ENCODE results near the gene MRPS35. TPM values are rescaled to one million over a fixed set of nuclear protein-coding genes. Genes with fewer than 3 reads are reported as not detected.

The MRPS35 gene
- polyA plus RNA-seq, 1 experiment, result 66.6 TPM

- POLR2A ChIA-PET, result interaction anchor here (1.3 kb wide), 1 partner anchor 15 kb away, joined by 6 read pairs; the partner anchor contains the start of genes KLHL42 and MANSC4
- CTCF ChIA-PET, result interaction anchor here (2.2 kb wide), 1 partner anchor 26 kb away, joined by 8 read pairs; no protein-coding TSS in a partner anchor
- no peak for DNase-seq (ENCODE audit: low read depth, low spot score)
- H3K9me3 ChIP-seq (ENCODE audit: control insufficient read depth, insufficient read depth, low read length), result no peaks in the 10 kb centered on the region
- H3K27ac ChIP-seq (ENCODE audit: low read depth, low read length), result no peak overlapping the region
- TF ChIP-seq, protein P1, sequence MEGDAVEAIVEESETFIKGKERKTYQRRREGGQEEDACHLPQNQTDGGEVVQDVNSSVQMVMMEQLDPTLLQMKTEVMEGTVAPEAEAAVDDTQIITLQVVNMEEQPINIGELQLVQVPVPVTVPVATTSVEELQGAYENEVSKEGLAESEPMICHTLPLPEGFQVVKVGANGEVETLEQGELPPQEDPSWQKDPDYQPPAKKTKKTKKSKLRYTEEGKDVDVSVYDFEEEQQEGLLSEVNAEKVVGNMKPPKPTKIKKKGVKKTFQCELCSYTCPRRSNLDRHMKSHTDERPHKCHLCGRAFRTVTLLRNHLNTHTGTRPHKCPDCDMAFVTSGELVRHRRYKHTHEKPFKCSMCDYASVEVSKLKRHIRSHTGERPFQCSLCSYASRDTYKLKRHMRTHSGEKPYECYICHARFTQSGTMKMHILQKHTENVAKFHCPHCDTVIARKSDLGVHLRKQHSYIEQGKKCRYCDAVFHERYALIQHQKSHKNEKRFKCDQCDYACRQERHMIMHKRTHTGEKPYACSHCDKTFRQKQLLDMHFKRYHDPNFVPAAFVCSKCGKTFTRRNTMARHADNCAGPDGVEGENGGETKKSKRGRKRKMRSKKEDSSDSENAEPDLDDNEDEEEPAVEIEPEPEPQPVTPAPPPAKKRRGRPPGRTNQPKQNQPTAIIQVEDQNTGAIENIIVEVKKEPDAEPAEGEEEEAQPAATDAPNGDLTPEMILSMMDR (IDR thresholded peaks at IDR 0.05; ENCODE audit: low read depth, low read length), result no peak
- H3K4me3 ChIP-seq (ENCODE audit: low read depth, low read length), result no peak overlapping the region
- H3K27me3 ChIP-seq (ENCODE audit: control insufficient read depth, insufficient read depth, low read length), result no peaks in the 10 kb centered on the region
Observed at GRCh38 chr12:27794818-27795584, 84.4 kb downstream of the MRPS35 start.

GRCh38 chr12:27796128-27796527 lies 85.5 kb downstream of the MRPS35 start:
- H3K4me3 ChIP-seq (ENCODE audit: low read depth, low read length), result no peak overlapping the region
- ChIA-PET CTCF (interaction anchor here (2.2 kb wide), 1 partner anchor 25 kb away, joined by 8 read pairs; no protein-coding TSS in a partner anchor), POLR2A (no interaction called here)
- no peak for DNase-seq (ENCODE audit: low read depth, low spot score)
- H3K9me3 ChIP-seq (ENCODE audit: control insufficient read depth, insufficient read depth, low read length), result no peaks in the 10 kb centered on the region
- TF ChIP-seq, protein P1 (IDR thresholded peaks at IDR 0.05; ENCODE audit: low read depth, low read length), result no peak
- H3K27ac ChIP-seq (ENCODE audit: low read depth, low read length), result no peak overlapping the region
- H3K27me3 ChIP-seq (ENCODE audit: control insufficient read depth, insufficient read depth, low read length), result no peaks in the 10 kb centered on the region

- CTCF ChIA-PET, result no interaction called here
- Histone ChIP-seq H3K9me3 (ENCODE audit: control insufficient read depth, insufficient read depth, low read length) (no peaks in the 10 kb centered on the region), H3K27ac (ENCODE audit: low read depth, low read length) (no peak overlapping the region), H3K27me3 (ENCODE audit: control insufficient read depth, insufficient read depth, low read length) (no peaks in the 10 kb centered on the region), H3K4me3 (ENCODE audit: low read depth, low read length) (no peak overlapping the region)
- DNase-seq (ENCODE audit: low read depth, low spot score), result no peak
- POLR2A ChIA-PET, result no interaction called here
- TF ChIP-seq, protein P1 (IDR thresholded peaks at IDR 0.05; ENCODE audit: low read depth, low read length), result no peak
Observed at GRCh38 chr12:27797301-27798025, 86.8 kb downstream of the MRPS35 start.

DNA sequence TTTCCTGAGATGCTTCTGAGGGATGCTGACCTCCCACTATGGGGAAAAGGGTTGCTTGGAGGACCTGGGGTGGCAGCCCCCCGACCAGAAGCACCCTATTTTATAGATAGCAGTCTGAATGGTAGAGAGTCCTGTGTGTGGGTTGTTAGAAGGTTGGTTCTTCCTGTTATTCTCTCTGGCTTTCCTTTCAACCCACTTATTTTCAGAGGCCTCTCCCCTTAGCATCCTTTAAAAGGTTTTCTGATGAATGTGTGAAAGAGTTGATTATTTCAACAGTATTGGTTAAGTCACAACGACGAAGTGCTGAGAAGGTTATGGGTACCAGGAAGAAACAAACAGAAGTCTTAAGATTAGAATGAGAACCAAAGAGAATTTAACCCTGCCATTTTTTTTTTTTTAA lies 90.2 kb downstream of the MRPS35 start:
- CTCF ChIA-PET, result no interaction called here
- POLR2A ChIA-PET, result no interaction called here

More for the DNA sequence above, 90.2 kb downstream of the MRPS35 start:
- Histone ChIP-seq H3K9me3 (ENCODE audit: control insufficient read depth, insufficient read depth, low read length) (no peaks in the 10 kb centered on the region), H3K4me3 (ENCODE audit: low read depth, low read length) (no peak overlapping the region), H3K27me3 (ENCODE audit: control insufficient read depth, insufficient read depth, low read length) (no peaks in the 10 kb centered on the region), H3K27ac (ENCODE audit: low read depth, low read length) (no peak overlapping the region)
- TF ChIP-seq, protein P1 (IDR thresholded peaks at IDR 0.05; ENCODE audit: low read depth, low read length), result no peak
- no peak for DNase-seq (ENCODE audit: low read depth, low spot score)
